Right atrium auricular region (tissue), 2 donors: ENCODE data around the gene PPP1CA. TPM values are rescaled to one million over a fixed set of nuclear protein-coding genes. Genes with fewer than 3 reads are reported as not detected.

Source experiments
- DNase-seq: peaks from one replicate; pipeline ENCODE4 v3.0.0-alpha.2; 2019; ENCODE audit warnings: low spot score
- H3K27ac ChIP-seq, 2 donors: fragments of 200-600 bp; sonication (generic); 1 replicate in 1 of 2; 2 replicates in 1 of 2; pipeline ENCODE4 v1.5.1; 2016 to 2019
- H3K27me3 ChIP-seq, 2 donors: fragments of 200-600 bp; sonication (generic); one replicate each; pipeline versions ENCODE4 v1.5.1 to v1.6.0; 2017 to 2019
- H3K36me3 ChIP-seq: fragments of 200-600 bp; sonication (generic); one replicate; pipeline ENCODE4 v1.5.1; 2016
- H3K4me1 ChIP-seq, 2 donors: fragments of 200-600 bp; sonication (generic); one replicate each; pipeline versions ENCODE4 v1.5.1 to v1.6.0; 2017 to 2019
- H3K4me3 ChIP-seq, 2 donors: fragments of 200-600 bp; sonication (generic); 1 replicate in 1 of 2; 2 replicates in 1 of 2; pipeline ENCODE4 v1.5.1; 2017 to 2019; ENCODE audit warnings: mild to moderate bottlenecking in 1 of 2, moderate library complexity in 1 of 2
- H3K9me3 ChIP-seq, 2 donors: fragments of 200-600 bp; sonication (generic); one replicate each; pipeline ENCODE4 v1.5.1; 2019
- total RNA-seq, 2 donors: library from RNA; depleted of rRNA; stranded (reverse); fragments of >200 nt; gene quantifications; one replicate each; pipeline ENCODE4 v1.1.0, GENCODE V29; 2016
- TF ChIP-seq, protein P1 (sequence below), 2 donors: fragments of 200-600 bp; sonication (generic); IDR thresholded peaks; one replicate each; pipeline ENCODE4 v1.5.1; 2019; ENCODE audit warnings: antibody characterized with exemption in 2 of 2

The PPP1CA gene
- total RNA-seq, 2 donors from 2014 or later = 97.8 to 112 TPM

DNA sequence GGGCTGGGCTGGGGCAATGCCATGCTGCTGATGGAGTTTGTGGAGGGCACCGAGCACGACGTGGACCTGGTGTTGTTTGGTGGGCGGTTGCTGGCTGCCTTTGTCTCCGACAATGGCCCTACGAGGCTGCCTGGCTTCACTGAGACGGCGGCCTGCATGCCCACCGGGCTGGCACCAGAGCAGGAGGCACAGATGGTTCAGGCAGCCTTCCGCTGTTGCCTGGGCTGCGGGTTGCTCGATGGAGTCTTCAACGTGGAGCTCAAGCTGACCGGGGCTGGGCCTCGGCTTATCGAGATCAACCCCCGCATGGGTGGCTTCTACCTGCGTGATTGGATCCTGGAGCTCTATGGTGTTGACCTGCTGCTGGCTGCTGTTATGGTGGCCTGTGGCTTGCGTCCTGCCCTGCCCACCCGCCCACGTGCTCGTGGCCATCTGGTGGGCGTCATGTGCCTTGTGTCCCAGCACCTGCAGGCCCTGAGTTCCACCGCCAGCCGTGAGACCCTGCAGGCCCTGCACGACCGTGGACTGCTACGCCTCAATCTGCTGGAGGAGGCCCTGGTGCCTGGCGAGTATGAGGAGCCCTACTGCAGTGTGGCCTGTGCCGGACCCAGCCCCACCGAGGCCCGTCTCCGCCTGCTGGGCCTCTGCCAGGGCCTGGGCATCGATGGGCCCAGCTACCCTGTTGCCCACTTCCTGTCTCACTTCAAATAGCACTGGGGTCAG lies 22.4 kb upstream of the PPP1CA start:
- H3K4me3 ChIP-seq = no peak overlapping the region
- no peak for DNase-seq
- TF ChIP-seq, protein P1, sequence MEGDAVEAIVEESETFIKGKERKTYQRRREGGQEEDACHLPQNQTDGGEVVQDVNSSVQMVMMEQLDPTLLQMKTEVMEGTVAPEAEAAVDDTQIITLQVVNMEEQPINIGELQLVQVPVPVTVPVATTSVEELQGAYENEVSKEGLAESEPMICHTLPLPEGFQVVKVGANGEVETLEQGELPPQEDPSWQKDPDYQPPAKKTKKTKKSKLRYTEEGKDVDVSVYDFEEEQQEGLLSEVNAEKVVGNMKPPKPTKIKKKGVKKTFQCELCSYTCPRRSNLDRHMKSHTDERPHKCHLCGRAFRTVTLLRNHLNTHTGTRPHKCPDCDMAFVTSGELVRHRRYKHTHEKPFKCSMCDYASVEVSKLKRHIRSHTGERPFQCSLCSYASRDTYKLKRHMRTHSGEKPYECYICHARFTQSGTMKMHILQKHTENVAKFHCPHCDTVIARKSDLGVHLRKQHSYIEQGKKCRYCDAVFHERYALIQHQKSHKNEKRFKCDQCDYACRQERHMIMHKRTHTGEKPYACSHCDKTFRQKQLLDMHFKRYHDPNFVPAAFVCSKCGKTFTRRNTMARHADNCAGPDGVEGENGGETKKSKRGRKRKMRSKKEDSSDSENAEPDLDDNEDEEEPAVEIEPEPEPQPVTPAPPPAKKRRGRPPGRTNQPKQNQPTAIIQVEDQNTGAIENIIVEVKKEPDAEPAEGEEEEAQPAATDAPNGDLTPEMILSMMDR (IDR thresholded peaks at IDR 0.05) = no peak
- no peaks in the 10 kb centered on the region for H3K9me3 ChIP-seq
- no peaks in the 10 kb centered on the region for H3K27me3 ChIP-seq
- H3K27ac ChIP-seq = no peak overlapping the region
- H3K4me1 ChIP-seq = peaks cover 0 to 30% of the 10 kb centered on the region in 2 donors
- H3K36me3 ChIP-seq = no peaks in the 10 kb centered on the region

DNA sequence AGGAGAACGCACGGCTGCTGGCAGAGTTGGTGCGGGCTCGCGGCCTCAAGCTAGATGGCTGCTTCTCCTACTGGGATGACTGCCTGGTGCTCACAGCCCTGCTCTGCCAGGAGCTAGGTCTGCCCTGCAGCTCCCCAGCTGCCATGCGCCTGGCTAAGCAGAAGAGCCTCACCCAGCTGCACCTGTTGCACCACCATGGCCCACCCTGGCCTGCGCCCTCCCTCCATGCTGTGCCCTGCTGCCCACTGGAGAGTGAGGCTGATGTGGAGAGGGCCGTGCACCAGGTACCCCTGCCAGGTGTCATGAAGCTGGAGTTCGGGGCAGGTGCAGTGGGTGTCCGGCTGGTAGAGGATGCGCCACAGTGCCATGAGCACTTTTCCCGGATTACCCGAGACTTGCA lies 21.8 kb upstream of the PPP1CA start:
- H3K9me3 ChIP-seq = no peaks in the 10 kb centered on the region
- no peak overlapping the region for H3K27ac ChIP-seq
- no peak overlapping the region for H3K4me3 ChIP-seq
- no peaks in the 10 kb centered on the region for H3K27me3 ChIP-seq
- H3K4me1 ChIP-seq = peaks cover 0 to 32% of the 10 kb centered on the region in 2 donors
- no peaks in the 10 kb centered on the region for H3K36me3 ChIP-seq
- no peak for DNase-seq
- TF ChIP-seq, protein P1 (IDR thresholded peaks at IDR 0.05) = no peak

DNA sequence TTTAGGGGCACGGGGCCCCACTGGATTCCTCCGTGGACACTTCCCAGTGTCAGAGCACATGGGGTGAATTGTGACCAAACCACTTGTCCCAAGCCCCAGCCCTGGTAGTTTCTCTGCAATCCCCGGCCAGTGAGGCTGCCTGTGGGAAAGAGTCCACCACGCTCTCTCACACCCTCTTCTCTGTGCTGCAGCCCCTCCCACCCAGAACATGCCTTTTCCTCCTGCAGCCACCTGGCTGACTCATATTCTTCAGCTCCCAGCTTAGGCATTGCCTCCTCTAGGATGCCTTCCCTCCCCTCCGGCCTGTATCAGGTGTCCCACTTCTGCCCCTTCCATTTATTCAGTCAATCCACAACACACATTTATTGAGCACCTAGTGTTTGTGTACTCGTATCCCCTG lies 21.2 kb upstream of the PPP1CA start:
- no peak for DNase-seq
- no peaks in the 10 kb centered on the region for H3K36me3 ChIP-seq
- peaks cover 0 to 37% of the 10 kb centered on the region in 2 donors for H3K4me1 ChIP-seq
- no peak overlapping the region for H3K27ac ChIP-seq
- H3K27me3 ChIP-seq = no peaks in the 10 kb centered on the region
- TF ChIP-seq, protein P1 (IDR thresholded peaks at IDR 0.05) = no peak
- no peaks in the 10 kb centered on the region for H3K9me3 ChIP-seq
- H3K4me3 ChIP-seq = no peak overlapping the region

DNA sequence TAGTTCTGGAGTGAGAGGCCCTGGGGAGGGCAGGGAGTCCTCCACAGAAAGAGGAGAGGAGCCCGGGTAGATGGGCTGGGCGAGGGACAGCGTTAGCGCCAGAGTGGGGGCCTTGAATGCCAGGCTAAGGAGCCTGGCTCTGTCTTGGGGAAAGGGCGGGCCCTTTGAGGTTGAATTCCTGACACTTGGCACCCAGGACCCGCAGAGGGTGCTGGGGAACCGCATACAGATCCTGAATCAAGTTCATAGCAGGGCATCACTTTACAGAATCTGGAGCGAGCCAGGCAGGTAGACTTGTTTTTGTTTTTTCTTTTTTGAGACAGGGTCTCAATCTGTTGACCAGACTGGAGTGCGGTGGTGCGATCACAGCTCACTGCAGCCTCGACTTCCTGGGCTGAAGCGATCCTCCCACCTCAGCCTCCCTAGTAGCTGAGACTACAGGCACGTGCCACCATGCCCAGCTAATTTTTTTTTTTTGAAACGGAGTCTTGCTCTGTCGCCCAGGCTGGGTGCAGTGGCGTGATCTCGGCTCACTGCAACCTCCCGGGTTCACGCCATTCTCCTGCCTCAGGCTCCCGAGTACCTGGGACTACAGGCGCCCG lies 19.9 kb upstream of the PPP1CA start:
- no peaks in the 10 kb centered on the region for H3K27me3 ChIP-seq
- H3K4me3 ChIP-seq = peak overlapping the region in 1 of 2 donors; percentile 63
- DNase-seq = no peak
- no peaks in the 10 kb centered on the region for H3K36me3 ChIP-seq
- H3K9me3 ChIP-seq = no peaks in the 10 kb centered on the region
- H3K4me1 ChIP-seq = peaks cover 0 to 45% of the 10 kb centered on the region in 2 donors
- TF ChIP-seq, protein P1 (IDR thresholded peaks at IDR 0.05) = no peak
- H3K27ac ChIP-seq = peak overlapping the region; percentile 87 to 90

DNA sequence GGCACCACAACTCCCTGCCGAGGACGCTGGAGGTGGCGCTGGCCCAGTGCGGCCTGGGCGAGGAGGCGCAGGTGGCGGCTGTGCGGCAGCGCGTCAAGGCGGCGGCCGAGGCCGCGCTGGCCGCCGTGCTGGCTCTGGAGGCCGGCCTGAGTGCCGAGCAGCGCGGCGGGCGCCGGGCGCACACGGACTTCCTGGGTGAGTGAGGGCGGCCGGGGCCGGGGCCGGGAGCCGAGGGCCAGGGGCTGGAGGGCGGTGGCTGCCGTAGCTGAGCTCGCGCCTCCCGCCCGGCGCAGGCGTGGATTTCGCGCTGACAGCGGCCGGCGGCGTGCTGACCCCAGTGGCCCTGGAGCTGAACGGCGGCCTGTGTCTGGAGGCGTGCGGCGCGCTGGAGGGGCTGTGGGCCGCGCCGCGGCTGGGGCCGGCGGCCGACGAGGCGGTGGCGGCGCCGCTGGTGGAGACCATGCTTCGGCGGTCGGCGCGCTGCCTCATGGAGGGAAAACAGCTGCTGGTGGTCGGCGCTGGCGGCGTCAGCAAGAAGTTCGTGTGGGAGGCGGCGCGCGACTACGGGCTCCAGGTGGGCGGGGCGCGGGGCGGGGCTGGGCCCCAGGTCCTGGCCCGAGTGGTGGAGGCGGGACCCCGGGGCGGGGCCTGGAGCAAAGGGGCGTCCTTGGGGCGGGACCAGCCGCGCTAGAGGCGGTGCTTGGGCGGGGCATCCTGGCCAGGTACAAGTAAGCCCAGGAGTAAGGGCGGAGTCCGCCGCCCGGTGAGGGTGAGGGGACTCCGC lies 19.2 kb upstream of the PPP1CA start:
- no peaks in the 10 kb centered on the region for H3K27me3 ChIP-seq
- DNase-seq = peak; percentile 97
- H3K4me3 ChIP-seq = peak overlapping the region; percentile 34 to 63
- peak overlapping the region; percentile 87 to 90 for H3K27ac ChIP-seq
- TF ChIP-seq, protein P1 (IDR thresholded peaks at IDR 0.05) = no peak
- H3K9me3 ChIP-seq = no peaks in the 10 kb centered on the region
- peaks cover 0 to 52% of the 10 kb centered on the region in 2 donors for H3K4me1 ChIP-seq
- no peaks in the 10 kb centered on the region for H3K36me3 ChIP-seq
